Activated naive CD8-positive, alpha-beta T cell treated with anti-CD3 and anti-CD28 coated beads, Interleukin-2, amount 50 U/mL, for 16 hours (primary cell): Measurements from ENCODE around the gene PDC.
"Not testable (repeated sequence)": the region's sequence is repeated elsewhere in the genome, so short reads cannot be mapped to it uniquely, and the experiment has no call there.

Experiments
- DNase-seq: peaks from one replicate; pipeline ENCODE4 v3.0.0-alpha.2; 2020; ENCODE audit warnings: low read depth, low spot score

PDC gene

DNA sequence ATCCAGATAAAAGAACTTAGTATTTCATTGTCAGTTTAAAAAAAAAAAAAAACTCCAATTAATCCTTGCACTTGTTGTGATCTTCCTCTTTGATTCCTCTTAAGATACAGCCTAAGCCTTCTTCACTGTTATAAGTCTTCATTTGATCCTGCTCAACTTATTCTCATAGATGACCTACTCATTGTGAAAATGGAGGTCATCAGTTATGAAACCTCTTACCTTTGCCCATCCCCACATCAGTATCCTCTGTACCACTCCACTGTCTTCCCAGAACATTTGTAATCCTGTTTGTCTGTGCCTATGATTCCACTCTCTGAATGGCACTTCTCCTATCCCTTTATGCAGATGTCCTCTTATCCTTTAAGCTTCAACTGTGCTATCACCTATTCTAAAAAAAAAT lies 57.3 kb downstream of the PDC start:
- DNase-seq, result no peak

DNA sequence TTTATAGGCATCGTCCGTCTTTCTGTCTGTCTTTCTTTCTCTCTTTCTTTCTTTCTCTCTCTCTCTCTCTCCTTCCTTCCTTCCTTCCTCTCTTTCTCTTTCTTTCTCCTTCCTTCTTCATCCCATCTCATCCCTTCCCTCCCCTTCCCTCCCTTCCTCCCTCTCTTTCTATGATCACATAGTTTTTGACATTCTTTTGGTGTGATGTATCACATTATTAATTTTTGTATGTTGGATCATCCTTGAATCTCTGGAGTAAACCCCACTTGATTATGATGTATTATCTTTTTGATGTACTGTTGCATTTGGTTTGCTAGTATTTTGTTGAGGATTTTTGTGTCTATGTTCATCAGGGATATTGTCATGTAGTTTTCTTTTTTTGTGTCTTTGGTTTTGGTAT lies 59.5 kb downstream of the PDC start:
- DNase-seq, result not testable (repeated sequence)
